SK-N-MC (cell line): ENCODE data around the gene RNF5.

ENCODE experiments used
- EZH2 ChIP-seq: fragments of 200-600 bp; sonication (generic); IDR thresholded peaks from one replicate; pipeline ENCODE4 v1.6.1; 2017; ENCODE audit warnings: antibody characterized with exemption
- POLR2AphosphoS5 ChIP-seq: IDR thresholded peaks from 2 replicates; pipeline ENCODE4 v1.6.1; 2012; ENCODE audit warnings: mild to moderate bottlenecking, low read depth, low read length, borderline replicate concordance

DNA sequence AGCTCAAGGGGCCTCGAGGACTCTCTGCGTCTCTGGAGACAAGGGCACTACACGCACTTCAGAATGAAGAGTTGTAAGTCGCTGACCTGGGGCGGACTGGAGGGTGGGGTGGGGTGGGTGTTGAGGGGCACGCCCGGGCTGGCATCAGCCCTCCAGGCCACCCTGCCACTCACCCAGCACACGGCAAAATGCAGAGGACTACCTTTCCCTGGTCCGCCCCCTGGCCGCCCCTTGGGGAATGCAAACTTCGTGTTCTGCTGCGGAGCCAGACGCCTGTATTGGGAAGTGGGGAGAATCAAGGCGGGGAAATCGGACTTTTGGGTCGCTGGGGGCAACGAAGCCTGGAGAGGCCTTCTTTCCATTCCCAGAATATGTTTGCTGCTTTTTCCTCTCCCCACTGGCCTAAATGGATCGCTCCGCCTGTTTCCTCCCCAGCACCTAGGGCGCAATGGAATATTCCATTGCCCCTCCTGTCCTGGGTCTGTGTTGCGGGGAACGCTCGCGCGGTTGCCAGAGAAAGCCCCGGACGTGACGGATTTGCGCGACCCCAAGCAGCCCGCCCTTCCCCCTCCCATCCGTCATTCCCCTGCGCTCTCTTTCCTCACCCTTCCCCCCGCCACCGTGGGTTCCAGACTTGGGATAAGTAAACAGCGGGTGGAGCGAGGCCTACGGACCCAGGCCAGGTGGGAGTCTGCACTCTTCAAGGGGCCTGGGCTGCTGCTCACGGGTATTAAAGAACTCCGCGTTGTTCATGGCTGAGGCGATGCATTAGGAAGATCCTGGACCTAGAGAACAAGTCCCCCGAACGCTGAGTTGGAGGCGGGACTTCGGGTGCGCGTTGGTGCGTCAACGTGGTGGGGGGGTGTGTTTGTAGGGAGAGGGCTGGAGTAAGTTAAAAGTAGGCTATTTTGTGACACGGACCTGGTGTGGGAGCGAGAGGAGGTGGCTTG, 24.4 kb upstream of the RNF5 start, which contains the start of gene PPT2:
- TF ChIP-seq EZH2 (no peak), POLR2AphosphoS5 (peak; percentile 21)
